Measurements from ENCODE around the gene MEIS3. TPM values are rescaled to one million over a fixed set of nuclear protein-coding genes. Genes with fewer than 3 reads are reported as not detected.
"Not testable (repeated sequence)": the region's sequence is repeated elsewhere in the genome, so short reads cannot be mapped to it uniquely, and the experiment has no call there.

MEIS3 gene
- total and polyA plus RNA-seq, 9 of the 15 experiments (the other 6 are each of a cell fraction or from before 2014, with no cell fraction given): 0.06 to 0.80 (median 0.25) TPM; not detected in 1

DNA sequence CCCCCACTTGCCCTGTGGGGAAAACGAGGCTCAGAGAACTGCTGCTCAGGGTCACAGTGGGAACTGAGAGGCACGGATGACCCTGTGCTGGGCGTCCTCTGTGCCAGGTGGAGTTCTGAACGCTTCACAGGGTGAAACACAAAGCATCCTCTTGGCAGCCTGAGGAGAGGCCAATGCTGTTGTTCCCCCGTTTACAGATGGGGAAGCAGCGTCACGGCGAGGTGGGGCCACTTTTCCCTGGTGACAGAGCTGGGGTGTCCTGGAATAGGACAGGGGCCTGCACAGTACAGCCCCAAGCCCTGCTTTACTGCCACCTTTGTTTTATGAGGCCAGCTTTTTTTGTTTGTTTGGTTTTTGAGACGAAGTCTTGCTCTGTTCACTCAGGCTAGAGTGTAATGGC lies 48.1 kb downstream of the MEIS3 start:
- peaks cover 0 to 5% of the 10 kb centered on the region in 2 experiments; a peak in 2 of 5 replicates for H3K4me1 ChIP-seq (replicated peaks in 1 of 2; ENCODE audit: control insufficient read depth in 2 of 2, insufficient read depth in 2 of 2, low read length in 2 of 2)
- ATAC-seq: no peak
- no peaks in the 10 kb centered on the region for H4K20me1 ChIP-seq (replicated peaks; ENCODE audit: control insufficient read depth, insufficient read depth, low read length)
- H3K27me3 ChIP-seq (ENCODE audit: control insufficient read depth in 2 of 2, insufficient read depth in 2 of 2, low read length in 2 of 2): no peaks in the 10 kb centered on the region
- no peak overlapping the region for H2AFZ ChIP-seq (ENCODE audit: low read depth, low read length)
- H3K9me3 ChIP-seq (replicated peaks; ENCODE audit: control insufficient read depth, insufficient read depth, low read depth, low read length): no peaks in the 10 kb centered on the region
- peaks cover 3% of the 10 kb centered on the region for H3K9me1 ChIP-seq (ENCODE audit: control insufficient read depth, insufficient read depth, low read length)
- WGBS (ENCODE audit: insufficient coverage, low coverage, missing lambda C conversion rate): 92% methylated on average over 9 of the region's 9 CpGs
- CTCF ChIA-PET (ENCODE audit: low intra/inter-chr PET ratio): no interaction called here
- H3K4me3 ChIP-seq: no peak overlapping the region
- no peak overlapping the region for H3K27ac ChIP-seq (ENCODE audit: extremely low read depth, low read depth, low read length)
- no peak for FAIRE-seq
- TF ChIP-seq PCBP2 (IDR thresholded peaks at IDR 0.05; ENCODE audit: low read depth, low read length, poor library complexity, severe bottlenecking): no peak
- peak; percentile 41; the same call in 1 of the 2 replicates for TF ChIP-seq RBFOX2 (IDR thresholded peaks at IDR 0.05; ENCODE audit: low read depth, low read length)
- POLR2A ChIA-PET: interaction anchor here (1.0 to 1.3 kb wide), 2 partner anchors 9 to 11 kb away, joined by 3 to 5 read pairs; no protein-coding TSS in a partner anchor
- DNase-seq (ENCODE audit: extremely low read depth in 1 of 4, low spot score in 3 of 4): no peak
- H3K36me3 ChIP-seq (ENCODE audit: control insufficient read depth, insufficient read depth, low read length): peaks cover 80% of the 10 kb centered on the region; the same call in 2 of the 3 replicates
- in situ Hi-C loops (cut with MboI) (no loop called here), intact Hi-C loops (cut with micrococcal nuclease) (no loop called here)
- peak overlapping the region in 1 of 2 experiments; percentile 50; a peak in 1 of 4 replicates for H3K9ac ChIP-seq (ENCODE audit: insufficient read depth in 1 of 2, low read depth in 2 of 2, low read length in 2 of 2)
- no peaks in the 10 kb centered on the region for H3K79me2 ChIP-seq (ENCODE audit: control insufficient read depth, insufficient read depth, low read length)
- no TSS peak for BruUV-seq (replicated peaks)
- H3K4me2 ChIP-seq (ENCODE audit: insufficient read depth, low read length): no peak overlapping the region

DNA sequence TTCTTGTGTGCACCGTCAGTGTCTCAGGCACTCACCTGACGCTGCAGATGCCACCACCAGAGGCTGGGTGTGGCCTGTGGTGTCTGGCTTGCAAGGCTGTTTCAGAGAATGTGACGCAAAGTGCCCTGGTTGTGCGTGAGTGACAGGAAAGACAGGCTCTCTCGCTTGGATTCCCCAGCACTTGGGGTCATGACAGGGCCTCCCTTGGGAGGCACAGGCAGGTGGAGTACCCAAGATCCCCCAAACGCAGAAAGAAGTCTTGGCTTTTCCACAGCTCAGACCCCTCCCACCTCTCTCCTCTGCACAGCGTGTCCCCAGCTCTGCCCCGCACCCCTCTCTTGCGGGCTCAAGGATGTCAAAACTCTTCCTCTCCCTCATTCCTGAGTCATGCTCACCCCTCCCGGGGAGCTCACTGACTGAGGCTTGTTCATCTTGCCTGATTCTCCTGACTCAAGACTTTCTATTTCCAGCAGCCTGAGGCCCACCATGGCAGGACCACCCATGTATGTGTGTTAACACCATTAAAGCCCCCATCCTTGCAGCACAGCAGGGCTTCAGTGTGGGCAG lies 49.2 kb downstream of the MEIS3 start:
- Histone ChIP-seq H3K79me2 (ENCODE audit: control insufficient read depth, insufficient read depth, low read length) (no peaks in the 10 kb centered on the region), H3K36me3 (ENCODE audit: control insufficient read depth, insufficient read depth, low read length) (peaks cover 74% of the 10 kb centered on the region; the same call in 2 of the 3 replicates), H3K4me2 (ENCODE audit: insufficient read depth, low read length) (no peak overlapping the region), H2AFZ (ENCODE audit: low read depth, low read length) (no peak overlapping the region), H3K9me1 (ENCODE audit: control insufficient read depth, insufficient read depth, low read length) (peaks cover 3% of the 10 kb centered on the region), H3K27me3 (ENCODE audit: control insufficient read depth in 2 of 2, insufficient read depth in 2 of 2, low read length in 2 of 2) (no peaks in the 10 kb centered on the region), H3K27ac (ENCODE audit: extremely low read depth, low read depth, low read length) (no peak overlapping the region), H3K4me1 (replicated peaks in 1 of 2; ENCODE audit: control insufficient read depth in 2 of 2, insufficient read depth in 2 of 2, low read length in 2 of 2) (no peaks in the 10 kb centered on the region; a peak in 2 of 5 replicates), H3K9ac (ENCODE audit: insufficient read depth in 1 of 2, low read depth in 2 of 2, low read length in 2 of 2) (peak overlapping the region in 1 of 2 experiments; percentile 76; a peak in 2 of 4 replicates), H3K9me3 (replicated peaks; ENCODE audit: control insufficient read depth, insufficient read depth, low read depth, low read length) (no peaks in the 10 kb centered on the region), H4K20me1 (replicated peaks; ENCODE audit: control insufficient read depth, insufficient read depth, low read length) (no peaks in the 10 kb centered on the region), H3K4me3 (no peak overlapping the region)
- in situ Hi-C loops (cut with MboI): no loop called here
- POLR2A ChIA-PET: interaction anchor here (0.6 to 1.3 kb wide), 3 partner anchors 12 to 126 kb away, joined by 3 to 4 read pairs (median 3); no protein-coding TSS in a partner anchor
- no peak for FAIRE-seq
- TF ChIP-seq, protein P1, sequence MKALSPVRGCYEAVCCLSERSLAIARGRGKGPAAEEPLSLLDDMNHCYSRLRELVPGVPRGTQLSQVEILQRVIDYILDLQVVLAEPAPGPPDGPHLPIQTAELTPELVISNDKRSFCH (CRISPR knock-in tag; IDR thresholded peaks at IDR 0.05): no peak
- TF ChIP-seq, protein P1 (tag; IDR thresholded peaks at IDR 0.05): no peak
- TF ChIP-seq HIVEP1 (CRISPR knock-in tag; IDR thresholded peaks at IDR 0.05): no peak
- no TSS peak for BruUV-seq (replicated peaks)
- WGBS (ENCODE audit: insufficient coverage, low coverage, missing lambda C conversion rate): 77% methylated on average over 10 of the region's 10 CpGs
- no peak for ATAC-seq
- no peak for DNase-seq (ENCODE audit: extremely low read depth in 1 of 4, low spot score in 3 of 4)
- CTCF ChIA-PET (ENCODE audit: low intra/inter-chr PET ratio): no interaction called here
- intact Hi-C loops (cut with micrococcal nuclease): no loop called here

DNA sequence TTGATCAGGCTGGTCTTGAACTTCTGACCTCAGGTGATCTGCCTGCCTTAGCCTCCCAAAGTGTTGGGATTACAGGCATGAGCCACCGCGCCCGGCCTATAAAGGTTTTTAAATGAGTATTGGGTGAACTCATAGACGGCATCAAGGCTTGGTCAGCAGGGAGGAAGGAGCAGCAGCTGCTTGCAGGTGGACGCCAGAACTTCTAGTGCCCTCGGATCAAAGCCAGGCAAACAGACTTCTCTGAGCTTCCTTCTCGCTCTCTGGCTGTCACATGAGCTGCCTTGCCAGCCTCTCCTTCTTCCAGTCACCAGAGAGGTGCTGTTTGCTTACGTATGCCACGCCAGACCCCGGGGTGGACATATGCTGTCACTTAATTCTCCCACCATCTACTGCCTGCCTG lies 53.9 kb downstream of the MEIS3 start:
- CTCF ChIA-PET (ENCODE audit: low intra/inter-chr PET ratio); H3K27me3 ChIP-seq (ENCODE audit: control insufficient read depth in 2 of 2, insufficient read depth in 2 of 2, low read length in 2 of 2): not testable (repeated sequence)
- H3K36me3 ChIP-seq (ENCODE audit: control insufficient read depth, insufficient read depth, low read length): peaks cover 68% of the 10 kb centered on the region

More for the DNA sequence above, 53.9 kb downstream of the MEIS3 start:
- H3K27ac ChIP-seq (ENCODE audit: extremely low read depth, low read depth, low read length); H4K20me1 ChIP-seq (replicated peaks; ENCODE audit: control insufficient read depth, insufficient read depth, low read length); FAIRE-seq; H3K4me2 ChIP-seq (ENCODE audit: insufficient read depth, low read length); H3K4me1 ChIP-seq (replicated peaks in 1 of 2; ENCODE audit: control insufficient read depth in 2 of 2, insufficient read depth in 2 of 2, low read length in 2 of 2); BruUV-seq (replicated peaks); H3K4me3 ChIP-seq; H3K9me1 ChIP-seq (ENCODE audit: control insufficient read depth, insufficient read depth, low read length); H3K79me2 ChIP-seq (ENCODE audit: control insufficient read depth, insufficient read depth, low read length); H3K9me3 ChIP-seq (replicated peaks; ENCODE audit: control insufficient read depth, insufficient read depth, low read depth, low read length); in situ Hi-C loops (cut with MboI); intact Hi-C loops (cut with micrococcal nuclease); H3K9ac ChIP-seq (ENCODE audit: insufficient read depth in 1 of 2, low read depth in 2 of 2, low read length in 2 of 2); ATAC-seq; H2AFZ ChIP-seq (ENCODE audit: low read depth, low read length); DNase-seq (ENCODE audit: extremely low read depth in 1 of 4, low spot score in 3 of 4): not testable (repeated sequence)
- POLR2A ChIA-PET: interaction anchor here (1.1 to 1.8 kb wide), 2 partner anchors 9 to 11 kb away, joined by 3 to 4 read pairs; no protein-coding TSS in a partner anchor
- WGBS (ENCODE audit: insufficient coverage, low coverage, missing lambda C conversion rate): 94% methylated on average over 6 of the region's 10 CpGs
